ENCODE data around the gene PCDHA6.

GRCh38 chr5:140821375-140822280 is 6.1 kb upstream of the PCDHA6 start, which contains the start of gene PCDHA5:
- no peak for TF ChIP-seq POLR2AphosphoS5 (IDR thresholded peaks at IDR 0.05; ENCODE audit: borderline replicate concordance, low read depth, low read length)
- TF ChIP-seq EZH2 (IDR thresholded peaks at IDR 0.05), result no peak

Data from SK-N-MC (cell line).